ENCODE data around the gene ZFX.

- TF ChIP-seq CTCF (conservative IDR thresholded peaks at IDR 0.05 in 1 of 2, IDR thresholded peaks at IDR 0.05 in 1 of 2; ENCODE audit: low read depth in 1 of 2, low read length in 2 of 2) (no peak), EZH2 (IDR thresholded peaks at IDR 0.05; ENCODE audit: low read length, missing control alignments) (no peak)
These were observed 28.9 kb downstream of the ZFX start for GRCh38 chrX:24178441-24178840.
